ENCODE data around the gene HJURP.

GRCh38 chr2:233836359-233836758 lies 18.0 kb downstream of the HJURP start:
- no peak for TF ChIP-seq ZNF302 (CRISPR knock-in tag; IDR thresholded peaks at IDR 0.05)
- TF ChIP-seq CTCF (IDR thresholded peaks at IDR 0.05) = no peak
- no peak for TF ChIP-seq FOSL2 (IDR thresholded peaks at IDR 0.05)
- no peak for TF ChIP-seq FOSL2 (CRISPR knock-in tag; IDR thresholded peaks at IDR 0.05)
- TF ChIP-seq REST (IDR thresholded peaks at IDR 0.05) = no peak
- TF ChIP-seq POLR2A (IDR thresholded peaks at IDR 0.05; ENCODE audit: low read length) = no peak
- no peak for TF ChIP-seq ELK1 (IDR thresholded peaks at IDR 0.05; ENCODE audit: low read depth, low read length)
- no peak for TF ChIP-seq CHD2 (IDR thresholded peaks at IDR 0.05; ENCODE audit: low read length, partially characterized antibody)
- no peak for TF ChIP-seq CBX2 (IDR thresholded peaks at IDR 0.05; ENCODE audit: borderline replicate concordance, low read depth)
- TF ChIP-seq RNF2 (IDR thresholded peaks at IDR 0.05; ENCODE audit: borderline replicate concordance, low read depth) = no peak
